ENCODE data around the gene PPP1R36.

GRCh38 chr14:64554556-64554955 is 4.8 kb downstream of the PPP1R36 start:
- no peak for TF ChIP-seq CBX5 (IDR thresholded peaks at IDR 0.05; ENCODE audit: low read depth, low read length)
- TF ChIP-seq EZH2 (IDR thresholded peaks at IDR 0.05; ENCODE audit: low read depth, low read length, severe bottlenecking) = no peak
- no peak for TF ChIP-seq GABPA (IDR thresholded peaks at IDR 0.05; ENCODE audit: borderline replicate concordance, insufficient read depth, low read length)
- TF ChIP-seq CTCF (IDR thresholded peaks at IDR 0.05; ENCODE audit: control extremely low read depth in 1 of 3, insufficient read depth in 1 of 3, low read depth in 1 of 3, low read length in 3 of 3) = no peak
- no peak for TF ChIP-seq E2F6 (IDR thresholded peaks at IDR 0.05)
- no peak for TF ChIP-seq POLR2A (IDR thresholded peaks at IDR 0.05; ENCODE audit: control extremely low read depth in 1 of 2, low read depth in 2 of 2, low read length in 2 of 2)
- TF ChIP-seq SUZ12 (IDR thresholded peaks at IDR 0.05; ENCODE audit: low read length) = no peak
- no peak for TF ChIP-seq ZNF274 (IDR thresholded peaks at IDR 0.05; ENCODE audit: borderline replicate concordance, extremely low read depth, low read length)
- TF ChIP-seq YY1 (IDR thresholded peaks at IDR 0.05; ENCODE audit: low read depth, low read length) = no peak
- no peak for TF ChIP-seq POLR2AphosphoS5 (IDR thresholded peaks at IDR 0.05; ENCODE audit: low read depth, low read length)
